Sigmoid colon (tissue), 7 donors: ENCODE measurements around the gene GABRB1. TPM values are rescaled to one million over a fixed set of nuclear protein-coding genes. Genes with fewer than 3 reads are reported as not detected.

Experiments
- DNase-seq: peaks from one replicate; pipeline ENCODE4 v3.0.0-alpha.2; 2019
- H3K27ac ChIP-seq, 4 donors: fragments of 200-600 bp; sonication (generic); one replicate each; pipeline ENCODE4 v1.5.1; 2016 to 2019; ENCODE audit warnings: mild to moderate bottlenecking in 1 of 4
- H3K27me3 ChIP-seq, 3 donors: fragments of 200-600 bp; sonication (generic); one replicate each; pipeline ENCODE4 v1.5.1; 2019; ENCODE audit warnings: mild to moderate bottlenecking in 1 of 3
- H3K36me3 ChIP-seq, 4 donors: fragments of 200-600 bp; sonication (generic); one replicate each; pipeline ENCODE4 v1.5.1; 2016 to 2019
- H3K4me1 ChIP-seq, 4 donors: fragments of 200-600 bp; sonication (generic); one replicate each; pipeline ENCODE4 v1.5.1; 2017 to 2019
- H3K4me3 ChIP-seq, 4 donors: fragments of 200-600 bp; sonication (generic); one replicate each; pipeline ENCODE4 v1.5.1; 2017 to 2019; ENCODE audit warnings: mild to moderate bottlenecking in 2 of 4, moderate library complexity in 1 of 4
- H3K9me3 ChIP-seq, 4 donors: fragments of 200-600 bp in 3 of 4; sonication (generic) in 3 of 4; one replicate each; pipeline versions ENCODE4 v1.5.1 to v1.6.1; 2013 to 2019
- EP300 ChIP-seq, 4 donors: sonication (generic); formaldehyde crosslinking; IDR thresholded peaks; one replicate each; pipeline ENCODE4 v1.6.1; 2017; ENCODE audit warnings: antibody characterized with exemption in 4 of 4
- POLR2A ChIP-seq, 2 donors: fragments of 450-650 bp; IDR thresholded peaks; one replicate each; pipeline ENCODE4 v1.6.1; 2016; ENCODE audit warnings: antibody characterized with exemption in 2 of 2, mild to moderate bottlenecking in 2 of 2, moderate library complexity in 2 of 2
- POLR2AphosphoS5 ChIP-seq, 4 donors: sonication (generic); formaldehyde crosslinking; IDR thresholded peaks; one replicate each; pipeline ENCODE4 v1.6.1; 2017; ENCODE audit warnings: antibody characterized with exemption in 4 of 4
- WGBS, 2 donors: extraction: QIAGEN DNeasy Blood & Tissue Kit; methylation state at CpG; one replicate each; pipeline ENCODE4 v1.1.7; 2013; 5-methylcytosine and 5-hydroxymethylcytosine counted together
- intact Hi-C: fragments of 100-400 bp; cut with DNase I; formaldehyde crosslinking; loops from one replicate; pipeline ENCODE4 v1.15.1; 2023
- polyA plus RNA-seq, 3 donors: library from polyadenylated mRNA; stranded (reverse); fragments of 200-250 nt; gene quantifications; one replicate each; pipeline ENCODE4 v1.2.3, GENCODE V29; 2013
- total RNA-seq, 4 donors: library from RNA; depleted of rRNA; stranded (reverse); fragments of >200 nt; gene quantifications; one replicate each; pipeline ENCODE4 v1.1.0, GENCODE V29; 2016
- TF ChIP-seq, protein P1 (sequence below), 4 experiments: fragments of 450-650 bp in 3 of 4; fragments of 200-600 bp in 1 of 4; IDR thresholded peaks; one replicate each; pipeline ENCODE4 v1.5.1; 2016 to 2019; ENCODE audit warnings: antibody characterized with exemption in 4 of 4, mild to moderate bottlenecking in 3 of 4, moderate library complexity in 2 of 4
- donor health status: healthy with polysubstance abuse.
- donor health status: Bipolar disorder and iron deficiency.
- donor health status: healthy.

The GABRB1 gene
- total and polyA plus RNA-seq, 7 donors, result 0.22 to 1.7 (median 0.49) TPM; not detected in 2

DNA sequence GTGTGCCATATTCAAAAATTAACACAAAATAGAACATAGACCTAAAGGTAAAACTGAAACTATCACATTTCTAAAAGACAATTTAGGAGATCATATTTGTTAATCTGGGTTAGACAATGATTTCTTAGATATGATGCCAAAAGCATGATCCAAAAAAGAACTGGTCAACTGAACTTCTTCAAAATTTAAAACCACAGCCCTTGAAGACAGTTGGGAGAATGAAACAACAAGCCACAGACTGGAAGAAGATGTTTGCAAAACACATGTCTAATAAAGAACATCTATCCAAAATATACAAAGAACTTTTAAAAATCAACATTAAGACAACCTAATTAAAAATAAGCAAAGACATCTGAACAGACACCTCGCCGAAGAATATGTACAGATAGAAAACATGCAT lies 412.7 kb downstream of the GABRB1 start:
- no peak overlapping the region for H3K27ac ChIP-seq
- no peaks in the 10 kb centered on the region for H3K27me3 ChIP-seq
- DNase-seq, result no peak
- no peak overlapping the region for H3K4me3 ChIP-seq
- intact Hi-C loops, result no loop called here
- H3K9me3 ChIP-seq, result no peaks in the 10 kb centered on the region
- H3K4me1 ChIP-seq, result no peaks in the 10 kb centered on the region
- 95 to 96% methylated on average over 2 of the region's 2 CpGs for WGBS, 2 donors
- TF ChIP-seq POLR2A (IDR thresholded peaks at IDR 0.05), result no peak
- TF ChIP-seq POLR2AphosphoS5 (IDR thresholded peaks at IDR 0.05), result no peak
- TF ChIP-seq, protein P1, sequence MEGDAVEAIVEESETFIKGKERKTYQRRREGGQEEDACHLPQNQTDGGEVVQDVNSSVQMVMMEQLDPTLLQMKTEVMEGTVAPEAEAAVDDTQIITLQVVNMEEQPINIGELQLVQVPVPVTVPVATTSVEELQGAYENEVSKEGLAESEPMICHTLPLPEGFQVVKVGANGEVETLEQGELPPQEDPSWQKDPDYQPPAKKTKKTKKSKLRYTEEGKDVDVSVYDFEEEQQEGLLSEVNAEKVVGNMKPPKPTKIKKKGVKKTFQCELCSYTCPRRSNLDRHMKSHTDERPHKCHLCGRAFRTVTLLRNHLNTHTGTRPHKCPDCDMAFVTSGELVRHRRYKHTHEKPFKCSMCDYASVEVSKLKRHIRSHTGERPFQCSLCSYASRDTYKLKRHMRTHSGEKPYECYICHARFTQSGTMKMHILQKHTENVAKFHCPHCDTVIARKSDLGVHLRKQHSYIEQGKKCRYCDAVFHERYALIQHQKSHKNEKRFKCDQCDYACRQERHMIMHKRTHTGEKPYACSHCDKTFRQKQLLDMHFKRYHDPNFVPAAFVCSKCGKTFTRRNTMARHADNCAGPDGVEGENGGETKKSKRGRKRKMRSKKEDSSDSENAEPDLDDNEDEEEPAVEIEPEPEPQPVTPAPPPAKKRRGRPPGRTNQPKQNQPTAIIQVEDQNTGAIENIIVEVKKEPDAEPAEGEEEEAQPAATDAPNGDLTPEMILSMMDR (IDR thresholded peaks at IDR 0.05), result no peak
- no peak for TF ChIP-seq EP300 (IDR thresholded peaks at IDR 0.05)
- H3K36me3 ChIP-seq, result no peaks in the 10 kb centered on the region

DNA sequence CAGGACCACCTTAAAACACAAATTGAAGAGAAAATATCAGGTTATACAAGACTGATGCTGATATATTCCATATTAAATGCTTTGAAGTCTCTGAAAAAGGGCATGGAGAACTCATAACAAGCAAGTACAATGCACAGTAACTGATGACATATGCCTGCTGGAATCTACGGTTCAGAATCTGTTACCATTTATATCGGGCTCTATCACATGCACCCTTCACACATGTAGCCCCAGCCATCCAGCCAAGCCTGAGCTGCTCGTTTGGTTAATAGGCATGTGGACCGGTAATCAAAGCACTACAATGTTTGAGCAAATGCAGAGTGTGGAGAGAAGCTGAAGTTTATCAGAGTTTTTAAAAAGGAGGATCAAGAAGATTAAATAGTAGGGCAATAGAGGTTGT lies 420.3 kb downstream of the GABRB1 start:
- H3K36me3 ChIP-seq, result peaks cover 0 to 67% (median 5%) of the 10 kb centered on the region in 4 donors
- no peak overlapping the region for H3K27ac ChIP-seq
- TF ChIP-seq POLR2A (IDR thresholded peaks at IDR 0.05) (no peak), EP300 (IDR thresholded peaks at IDR 0.05) (no peak), POLR2AphosphoS5 (IDR thresholded peaks at IDR 0.05) (no peak)
- TF ChIP-seq, protein P1 (IDR thresholded peaks at IDR 0.05), result no peak
- no peak for DNase-seq
- H3K9me3 ChIP-seq, result no peaks in the 10 kb centered on the region
- 79 to 80% methylated on average over 4 of the region's 4 CpGs for WGBS, 2 donors
- intact Hi-C loops, result no loop called here
- no peaks in the 10 kb centered on the region for H3K27me3 ChIP-seq
- H3K4me3 ChIP-seq, result no peak overlapping the region
- H3K4me1 ChIP-seq, result no peaks in the 10 kb centered on the region

DNA sequence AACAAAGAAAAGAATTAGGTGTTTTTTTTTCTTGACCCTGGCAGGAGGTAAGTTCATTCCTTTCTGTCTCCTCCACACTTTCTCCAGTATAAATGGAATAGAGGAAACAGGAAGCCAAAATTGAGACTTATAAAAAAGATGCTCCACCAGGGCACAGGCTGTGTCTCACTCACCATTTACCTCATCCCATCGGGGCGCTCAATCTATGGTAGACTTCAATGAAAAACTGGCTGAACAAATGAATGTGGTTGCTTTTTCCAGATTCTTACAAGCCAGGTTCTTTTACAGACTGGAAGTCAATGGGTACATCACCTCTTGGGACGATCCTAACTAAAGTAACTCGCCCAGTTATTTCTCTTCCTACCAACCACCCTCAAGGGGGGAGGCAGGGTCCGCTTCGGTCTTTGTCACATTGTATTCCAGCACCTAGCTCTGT lies 431.4 kb downstream of the GABRB1 start:
- H3K27ac ChIP-seq, result peak overlapping the region; percentile 84 to 90 (median 87)
- peak overlapping the region; percentile 77 to 94 (median 85) for H3K4me3 ChIP-seq
- no peaks in the 10 kb centered on the region for H3K9me3 ChIP-seq
- TF ChIP-seq, protein P1 (IDR thresholded peaks at IDR 0.05), result no peak
- TF ChIP-seq EP300 (IDR thresholded peaks at IDR 0.05), result no peak
- peaks cover 0 to 18% (median 0%) of the 10 kb centered on the region in 4 donors for H3K36me3 ChIP-seq
- peaks cover 0 to 16% (median 7%) of the 10 kb centered on the region in 4 donors for H3K4me1 ChIP-seq
- intact Hi-C loops, result loop anchor here (1.0 to 2.0 kb wide), 2 partner anchors 22 to 101 kb away; partner anchors contain the start of gene ATP10D
- no peaks in the 10 kb centered on the region for H3K27me3 ChIP-seq
- 6 to 10% methylated on average over 6 of the region's 6 CpGs for whole genome bisulfite sequencing, 2 donors
- DNase-seq, result no peak

DNA sequence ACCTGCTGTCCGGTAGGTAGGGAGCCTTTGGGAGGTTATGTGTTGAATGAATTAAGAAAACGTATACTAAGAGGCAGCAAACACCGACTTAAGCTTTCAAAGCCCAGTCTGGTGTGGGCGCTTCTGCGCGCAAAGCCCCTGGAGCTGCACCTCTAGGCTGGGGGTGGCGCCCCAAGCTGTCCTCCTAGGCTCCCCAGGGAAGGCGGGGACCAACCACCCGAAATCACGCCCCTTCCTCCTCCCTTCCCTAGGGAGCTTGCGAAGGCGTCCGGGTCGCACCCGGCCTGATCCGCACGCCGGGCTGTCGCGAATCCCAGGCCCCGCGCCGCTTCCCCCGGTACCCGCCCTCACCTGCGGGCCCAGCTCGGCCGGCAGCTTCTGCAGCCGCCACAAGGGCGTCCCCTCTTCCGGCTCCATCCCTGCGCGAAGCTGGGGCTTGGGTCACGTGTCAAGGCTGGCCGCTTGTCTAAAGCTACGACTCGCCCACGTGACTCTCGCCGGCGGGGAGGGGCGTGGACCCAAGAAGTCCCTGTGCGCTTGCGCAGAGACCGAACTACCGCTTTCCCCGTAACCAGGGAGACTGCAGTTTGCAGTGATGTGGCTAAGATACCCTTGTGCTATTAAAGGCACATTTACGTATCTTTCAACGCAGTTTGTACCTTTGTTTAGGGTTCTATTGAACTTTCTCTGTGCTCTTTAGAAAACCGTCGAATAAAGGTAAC lies 432.0 kb downstream of the GABRB1 start, which contains the start of gene COMMD8:
COMMD8 (minus strand) TSS at position 468 of the 722 bp plus-strand sequence; CDS start at position 417, 51 bp downstream.
- peak; percentile 98 for DNase-seq
- Histone ChIP-seq H3K4me3 (peak within 1 kb of the TSS; percentile 77 to 94 (median 85)), H3K27me3 (no peaks in the 10 kb centered on the region), H3K27ac (peak within 1 kb of the TSS; percentile 84 to 90 (median 87)), H3K4me1 (peaks cover 0 to 16% (median 7%) of the 10 kb centered on the region in 4 donors), H3K36me3 (peaks cover 0 to 15% (median 0%) of the 10 kb centered on the region in 4 donors), H3K9me3 (no peaks in the 10 kb centered on the region)
- intact Hi-C loops, result loop anchor here (1.0 to 2.0 kb wide), 2 partner anchors 21 to 101 kb away; partner anchors contain the start of gene ATP10D
- TF ChIP-seq POLR2A (IDR thresholded peaks at IDR 0.05) (peak in 1 of 2 donors; percentile 17), POLR2AphosphoS5 (IDR thresholded peaks at IDR 0.05) (peak; percentile 50 to 86 (median 78)), EP300 (IDR thresholded peaks at IDR 0.05) (peak in 1 of 4 donors; percentile 4)
- TF ChIP-seq, protein P1 (IDR thresholded peaks at IDR 0.05), result peak in 2 of 4 experiments; percentile 43 to 45
- WGBS, 2 donors, result 0% methylated on average over 51 of the region's 51 CpGs
